ENCODE results near the gene CACNA2D4.
"Not testable (repeated sequence)": the region's sequence is repeated elsewhere in the genome, so short reads cannot be mapped to it uniquely, and the experiment has no call there.

Gene CACNA2D4

GRCh38 chr12:1829306-1829900 lies 89.0 kb downstream of the CACNA2D4 start:
- no peak for DNase-seq

GRCh38 chr12:1828856-1829255 lies 89.6 kb downstream of the CACNA2D4 start:
- DNase-seq = no peak

GRCh38 chr12:1827826-1828805 lies 90.3 kb downstream of the CACNA2D4 start:
- no peak for DNase-seq

GRCh38 chr12:1826867-1827705 lies 91.4 kb downstream of the CACNA2D4 start:
- DNase-seq = no peak

GRCh38 chr12:1826401-1826800 lies 92.1 kb downstream of the CACNA2D4 start:
- DNase-seq = no peak

GRCh38 chr12:1825382-1826102 lies 92.9 kb downstream of the CACNA2D4 start:
- no peak for DNase-seq

GRCh38 chr12:1823237-1823636 lies 95.2 kb downstream of the CACNA2D4 start:
- DNase-seq = no peak

- no peak for DNase-seq
Observed at GRCh38 chr12:1822699-1823098, 95.8 kb downstream of the CACNA2D4 start.

- DNase-seq = no peak
Observed at GRCh38 chr12:1821805-1822204, 96.6 kb downstream of the CACNA2D4 start.

- no peak for DNase-seq
Observed at GRCh38 chr12:1820896-1821291, 97.6 kb downstream of the CACNA2D4 start.

GRCh38 chr12:1820191-1820895 lies 98.1 kb downstream of the CACNA2D4 start, which contains the start of gene LRTM2:
Gene LRTM2, plus strand, starts transcription at chr12:1820565. Its CDS starts 7,584 bp downstream, at chr12:1828149.
- no peak for DNase-seq

GRCh38 chr12:1819571-1819970 lies 98.9 kb downstream of the CACNA2D4 start:
- no peak for DNase-seq

GRCh38 chr12:1819050-1819449 lies 99.4 kb downstream of the CACNA2D4 start:
- DNase-seq = no peak

- not testable (repeated sequence) for DNase-seq
Observed at GRCh38 chr12:1817928-1818327, 100.5 kb downstream of the CACNA2D4 start.

GRCh38 chr12:1816730-1817348 lies 101.6 kb downstream of the CACNA2D4 start:
- no peak for DNase-seq

GRCh38 chr12:1815814-1816729 lies 102.4 kb downstream of the CACNA2D4 start:
- DNase-seq = no peak

- DNase-seq = no peak
Observed at GRCh38 chr12:1815108-1815507, 103.3 kb downstream of the CACNA2D4 start.

GRCh38 chr12:1814266-1814665 lies 104.2 kb downstream of the CACNA2D4 start:
- DNase-seq = no peak

- peak; percentile 26 for DNase-seq
Observed at GRCh38 chr12:1812650-1813302, 105.7 kb downstream of the CACNA2D4 start.

GRCh38 chr12:1811948-1812291 lies 106.5 kb downstream of the CACNA2D4 start:
- DNase-seq = no peak

Measured in activated CD4-positive, alpha-beta T cell treated with anti-CD3 and anti-CD28 coated beads, Interleukin-2, Interleukin-6, amounts not matched to agents 100 ng/mL and 50 ng/mL, durations not matched to agents 16 hours and 8 hours (primary cell).